ENCODE measurements around the gene DYNLT3. TPM values are rescaled to one million over a fixed set of nuclear protein-coding genes. Genes with fewer than 3 reads are reported as not detected.

DYNLT3 gene
- total RNA-seq, 3 donors from 2014 or later, result 19.6 to 27.8 (median 20.3) TPM

- intact Hi-C loops (cut with DNase I, micrococcal nuclease), result no loop called here
- TF ChIP-seq CTCF (IDR thresholded peaks at IDR 0.05), result no peak
- ATAC-seq (no peak), DNase-seq (no peak)
- no peaks in the 10 kb centered on the region for H3K36me3 ChIP-seq (ENCODE audit: low read depth)
- H3K4me3 ChIP-seq, result no peak overlapping the region
- no peaks in the 10 kb centered on the region for H3K4me1 ChIP-seq (ENCODE audit: low read depth)
- no peaks in the 10 kb centered on the region for H3K9me3 ChIP-seq
Measured at GRCh38 chrX:37844622-37845021, 2.7 kb downstream of the DYNLT3 start.

- Histone ChIP-seq H3K4me3 (no peak overlapping the region), H3K9me3 (no peaks in the 10 kb centered on the region), H3K36me3 (ENCODE audit: low read depth) (no peaks in the 10 kb centered on the region), H3K4me1 (ENCODE audit: low read depth) (no peaks in the 10 kb centered on the region)
- no peak for TF ChIP-seq CTCF (IDR thresholded peaks at IDR 0.05)
- DNase-seq (no peak), ATAC-seq (no peak)
- intact Hi-C loops (cut with DNase I, micrococcal nuclease), result no loop called here
Measured at GRCh38 chrX:37840931-37841330, 6.4 kb downstream of the DYNLT3 start.

DNA sequence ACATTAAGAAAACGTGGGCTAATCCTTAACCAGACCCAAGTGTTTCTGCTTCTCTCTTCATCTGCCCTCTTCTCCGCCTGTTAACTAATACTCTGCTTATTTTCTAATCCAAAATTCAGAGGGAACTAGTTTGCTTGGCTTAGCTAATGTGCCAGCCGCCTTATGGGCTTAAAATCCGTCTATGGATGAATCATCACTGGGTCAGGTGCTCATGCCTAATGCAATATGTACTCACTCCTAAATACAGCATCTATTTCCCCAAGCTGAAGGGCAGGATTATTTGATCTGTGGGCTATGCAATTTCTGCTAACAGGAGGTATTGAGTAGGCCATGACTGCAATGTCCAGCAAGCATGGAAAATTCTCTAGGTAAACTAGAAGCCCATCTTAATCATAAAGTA lies 12.4 kb downstream of the DYNLT3 start:
- no peak for TF ChIP-seq CTCF (IDR thresholded peaks at IDR 0.05)
- no peak for DNase-seq
- intact Hi-C loops (cut with DNase I, micrococcal nuclease), result no loop called here
- no peaks in the 10 kb centered on the region for H3K36me3 ChIP-seq (ENCODE audit: low read depth)
- H3K4me1 ChIP-seq (ENCODE audit: low read depth), result no peaks in the 10 kb centered on the region
- no peaks in the 10 kb centered on the region for H3K9me3 ChIP-seq
- ATAC-seq, result no peak
- H3K4me3 ChIP-seq, result no peak overlapping the region

DNA sequence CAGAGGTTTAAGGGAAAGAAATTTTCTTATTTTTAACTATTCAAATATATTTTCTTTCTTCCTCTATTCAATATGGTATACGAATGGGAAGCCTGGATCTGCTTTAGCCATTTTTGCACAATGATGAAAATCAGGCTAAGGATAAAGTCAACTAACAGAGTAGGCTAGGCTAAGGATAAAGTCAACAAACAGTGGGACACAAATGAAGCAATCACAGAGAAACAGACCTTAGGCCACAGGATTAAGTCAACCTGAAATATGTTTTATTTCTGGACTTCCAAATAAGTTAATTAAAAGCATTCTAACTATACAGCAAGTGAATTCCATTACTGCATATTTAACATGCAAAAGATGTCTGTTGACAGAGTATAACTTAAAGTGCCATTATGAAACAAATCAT lies 17.0 kb downstream of the DYNLT3 start:
- ATAC-seq, result no peak
- TF ChIP-seq CTCF (IDR thresholded peaks at IDR 0.05), result no peak

DNA sequence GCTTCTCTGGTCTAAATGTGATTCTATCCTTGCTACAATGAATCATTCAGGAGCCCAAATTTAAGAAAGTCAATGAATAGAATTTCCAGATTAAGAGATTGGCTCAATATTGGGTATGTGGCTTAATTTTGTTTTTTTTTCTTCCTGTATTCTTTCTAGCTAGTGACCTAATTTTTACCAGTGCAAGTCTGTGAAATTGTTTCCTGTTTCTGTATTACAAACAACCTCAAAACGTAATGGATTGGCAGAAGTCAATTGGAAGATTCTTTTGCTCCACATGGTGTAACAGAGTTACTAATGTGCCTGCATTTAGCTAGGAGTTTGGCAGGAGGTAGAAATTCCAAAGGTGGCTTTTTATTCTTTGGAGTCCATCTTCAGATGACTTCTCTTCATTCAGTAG lies 17.6 kb downstream of the DYNLT3 start:
- ATAC-seq, result no peak
- no peaks in the 10 kb centered on the region for H3K4me1 ChIP-seq (ENCODE audit: low read depth)
- intact Hi-C loops (cut with DNase I, micrococcal nuclease), result loop anchor here in 1 of 2 donors (5.0 kb wide), 1 partner anchor 82 kb away; no protein-coding TSS in a partner anchor

More for the DNA sequence above, 17.0 kb downstream of the DYNLT3 start:
- DNase-seq, result no peak
- intact Hi-C loops (cut with DNase I, micrococcal nuclease), result no loop called here
- no peaks in the 10 kb centered on the region for H3K4me1 ChIP-seq (ENCODE audit: low read depth)
- H3K4me3 ChIP-seq, result no peak overlapping the region
- no peaks in the 10 kb centered on the region for H3K36me3 ChIP-seq (ENCODE audit: low read depth)
- H3K9me3 ChIP-seq, result no peaks in the 10 kb centered on the region

More for the DNA sequence above, 17.6 kb downstream of the DYNLT3 start:
- no peaks in the 10 kb centered on the region for H3K36me3 ChIP-seq (ENCODE audit: low read depth)
- no peak overlapping the region for H3K4me3 ChIP-seq
- no peak for TF ChIP-seq CTCF (IDR thresholded peaks at IDR 0.05)
- DNase-seq, result no peak
- no peaks in the 10 kb centered on the region for H3K9me3 ChIP-seq
